Measurements from ENCODE around the gene COL27A1.
"Not testable (repeated sequence)": the region's sequence is repeated elsewhere in the genome, so short reads cannot be mapped to it uniquely, and the experiment has no call there.

COL27A1 gene

DNA sequence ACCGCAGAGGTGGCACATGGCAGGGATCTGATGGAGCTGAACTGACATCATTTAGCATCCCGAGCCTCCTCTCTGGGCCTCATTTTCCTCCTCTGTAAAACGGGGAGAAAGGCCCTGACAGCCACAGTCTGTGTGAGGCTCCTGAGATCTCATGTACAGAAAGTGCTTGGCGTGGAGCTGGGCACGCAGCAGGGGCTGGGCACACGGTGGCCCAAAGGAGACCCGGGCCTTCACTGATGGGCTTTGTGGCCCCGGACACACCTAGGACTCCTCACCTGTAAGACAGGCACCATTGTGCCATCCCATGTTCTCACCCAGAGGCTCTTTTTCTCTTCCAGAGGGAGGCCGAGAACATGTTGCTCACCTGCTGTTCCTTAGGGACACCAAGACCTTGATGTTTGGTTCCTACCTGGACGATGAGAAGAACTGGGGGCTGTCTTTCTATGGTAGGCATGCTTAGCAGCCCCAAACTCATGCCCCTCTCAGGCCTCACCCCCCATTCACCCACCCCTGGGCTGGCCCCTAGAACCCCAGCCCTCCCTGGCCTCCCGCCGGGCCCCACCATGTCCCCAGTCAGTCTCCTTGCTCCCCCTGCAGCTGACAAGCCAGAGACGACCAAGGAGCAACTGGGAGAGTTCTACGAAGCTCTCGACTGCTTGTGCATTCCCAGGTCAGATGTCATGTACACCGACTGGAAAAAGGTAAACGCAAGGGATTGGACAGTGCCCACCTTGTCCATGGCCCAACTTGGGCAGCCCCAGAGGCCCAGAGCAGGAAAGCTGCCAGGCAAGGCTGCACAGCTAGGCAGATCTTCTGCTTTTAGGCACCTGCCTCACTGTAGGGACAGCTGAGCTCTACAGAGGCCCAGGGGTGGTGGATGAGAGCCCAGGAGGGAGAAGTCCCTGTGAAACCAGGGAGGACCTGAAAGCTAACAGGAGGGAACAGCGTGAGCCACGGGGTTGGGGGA, 176.2 kb downstream of the COL27A1 start:
- not testable (repeated sequence) for H3K9me3 ChIP-seq (ENCODE audit: control insufficient read depth in 5 of 5, low read length in 5 of 5); H3K27ac ChIP-seq (ENCODE audit: low read depth, low read length); H3K4me1 ChIP-seq (ENCODE audit: control insufficient read depth in 5 of 5, insufficient read depth in 5 of 5, low read length in 5 of 5); H3K27me3 ChIP-seq (ENCODE audit: control insufficient read depth in 5 of 5, insufficient read depth in 4 of 5, low read length in 5 of 5); H3K9ac ChIP-seq (ENCODE audit: low read length in 5 of 5); H3K4me3 ChIP-seq (ENCODE audit: low read depth in 1 of 5, low read length in 5 of 5)
- peaks cover 0 to 20% (median 17%) of the 10 kb centered on the region in 5 donors for H3K36me3 ChIP-seq (ENCODE audit: control insufficient read depth in 5 of 5, insufficient read depth in 5 of 5, low read length in 5 of 5)

DNA sequence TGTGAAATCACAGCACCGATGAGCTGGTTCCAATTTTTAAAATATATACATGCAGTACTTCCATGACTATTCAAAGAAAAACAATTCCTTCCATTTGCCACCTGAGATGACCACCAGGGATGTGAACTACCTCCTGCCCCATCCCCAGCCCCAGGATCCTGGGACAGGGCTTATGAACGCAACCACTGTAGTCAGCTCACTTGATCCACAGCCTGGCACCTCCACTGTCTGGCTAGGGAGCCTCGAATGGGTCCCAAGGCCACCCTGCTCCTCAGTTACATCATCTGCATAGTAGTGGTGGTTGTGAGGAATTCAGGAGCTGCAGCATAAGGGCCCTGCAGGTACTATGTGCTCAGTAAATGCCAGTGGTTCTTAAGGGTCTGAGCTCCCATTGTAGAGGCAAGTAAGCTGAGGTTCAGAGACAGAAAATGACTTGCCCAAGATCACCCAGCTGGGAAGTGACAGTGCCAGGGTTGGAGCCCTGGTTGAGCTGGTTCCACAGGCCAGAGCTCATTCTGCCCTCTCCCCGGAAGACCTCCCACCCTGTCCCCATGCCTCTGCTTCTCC, 177.2 kb downstream of the COL27A1 start:
- not testable (repeated sequence) for H3K4me3 ChIP-seq (ENCODE audit: low read depth in 1 of 5, low read length in 5 of 5); H3K4me1 ChIP-seq (ENCODE audit: control insufficient read depth in 5 of 5, insufficient read depth in 5 of 5, low read length in 5 of 5); H3K9me3 ChIP-seq (ENCODE audit: control insufficient read depth in 5 of 5, low read length in 5 of 5); H3K27me3 ChIP-seq (ENCODE audit: control insufficient read depth in 5 of 5, insufficient read depth in 4 of 5, low read length in 5 of 5); H3K9ac ChIP-seq (ENCODE audit: low read length in 5 of 5); H3K27ac ChIP-seq (ENCODE audit: low read depth, low read length)
- peaks cover 0 to 29% (median 27%) of the 10 kb centered on the region in 5 donors for H3K36me3 ChIP-seq (ENCODE audit: control insufficient read depth in 5 of 5, insufficient read depth in 5 of 5, low read length in 5 of 5)

DNA sequence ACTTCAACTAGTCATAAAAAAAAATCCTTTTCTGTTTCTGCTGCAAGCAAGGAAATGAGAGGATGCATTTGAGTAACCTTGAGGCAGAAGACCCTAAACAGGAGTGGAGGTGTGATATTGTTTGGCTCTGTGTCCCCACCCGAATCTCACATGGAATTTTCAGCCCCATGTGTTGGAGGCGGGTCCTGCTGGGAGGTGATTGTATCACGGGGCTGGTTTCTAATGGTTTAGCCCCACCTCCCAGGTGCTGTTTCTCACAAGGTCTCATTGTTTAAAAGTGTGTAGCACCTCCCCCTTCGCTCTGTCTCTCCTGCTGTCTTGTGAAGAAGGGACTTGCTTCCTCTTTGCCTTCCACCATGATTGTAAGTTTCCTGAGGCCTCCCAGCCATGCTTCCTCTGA, 178.4 kb downstream of the COL27A1 start:
- H3K36me3 ChIP-seq (ENCODE audit: control insufficient read depth in 5 of 5, insufficient read depth in 5 of 5, low read length in 5 of 5): peaks cover 5 to 41% (median 38%) of the 10 kb centered on the region in 5 donors
- not testable (repeated sequence) for H3K4me1 ChIP-seq (ENCODE audit: control insufficient read depth in 5 of 5, insufficient read depth in 5 of 5, low read length in 5 of 5); H3K9ac ChIP-seq (ENCODE audit: low read length in 5 of 5); H3K4me3 ChIP-seq (ENCODE audit: low read depth in 1 of 5, low read length in 5 of 5); H3K9me3 ChIP-seq (ENCODE audit: control insufficient read depth in 5 of 5, low read length in 5 of 5); H3K27ac ChIP-seq (ENCODE audit: low read depth, low read length); H3K27me3 ChIP-seq (ENCODE audit: control insufficient read depth in 5 of 5, insufficient read depth in 4 of 5, low read length in 5 of 5)

DNA sequence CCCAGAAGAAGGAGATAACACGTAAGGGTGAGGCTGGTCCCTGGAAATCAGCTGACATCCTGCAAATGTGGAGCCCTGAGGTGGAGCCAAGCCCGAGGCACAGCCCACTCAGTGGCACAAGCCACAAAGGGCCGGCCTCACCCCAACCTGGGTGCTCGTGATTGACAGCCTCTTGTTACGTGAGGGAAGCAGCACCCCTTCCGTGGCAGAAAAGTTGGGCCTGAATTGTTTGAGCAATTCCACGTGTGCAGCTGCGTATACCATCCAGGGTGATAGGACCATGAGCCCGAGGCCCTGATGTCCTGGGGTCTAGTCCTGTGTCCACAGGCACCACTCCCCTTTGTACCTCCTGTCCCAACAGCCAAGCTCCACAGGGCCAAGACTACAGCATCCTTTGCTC, 179.2 kb downstream of the COL27A1 start:
- Histone ChIP-seq H3K4me1 (ENCODE audit: control insufficient read depth in 5 of 5, insufficient read depth in 5 of 5, low read length in 5 of 5) (no peaks in the 10 kb centered on the region), H3K27ac (ENCODE audit: low read depth, low read length) (no peak overlapping the region), H3K27me3 (ENCODE audit: control insufficient read depth in 5 of 5, insufficient read depth in 4 of 5, low read length in 5 of 5) (no peaks in the 10 kb centered on the region), H3K36me3 (ENCODE audit: control insufficient read depth in 5 of 5, insufficient read depth in 5 of 5, low read length in 5 of 5) (peaks cover 5 to 48% (median 46%) of the 10 kb centered on the region in 5 donors), H3K4me3 (ENCODE audit: low read depth in 1 of 5, low read length in 5 of 5) (no peak overlapping the region), H3K9ac (ENCODE audit: low read length in 5 of 5) (no peak overlapping the region), H3K9me3 (ENCODE audit: control insufficient read depth in 5 of 5, low read length in 5 of 5) (no peaks in the 10 kb centered on the region)

GRCh38 chr9:114335745-114336144, 180.4 kb downstream of the COL27A1 start:
- Histone ChIP-seq H3K4me3 (ENCODE audit: low read depth in 1 of 5, low read length in 5 of 5) (no peak overlapping the region), H3K9ac (ENCODE audit: low read length in 5 of 5) (no peak overlapping the region), H3K36me3 (ENCODE audit: control insufficient read depth in 5 of 5, insufficient read depth in 5 of 5, low read length in 5 of 5) (peaks cover 5 to 61% (median 58%) of the 10 kb centered on the region in 5 donors), H3K9me3 (ENCODE audit: control insufficient read depth in 5 of 5, low read length in 5 of 5) (no peaks in the 10 kb centered on the region), H3K27ac (ENCODE audit: low read depth, low read length) (no peak overlapping the region), H3K27me3 (ENCODE audit: control insufficient read depth in 5 of 5, insufficient read depth in 4 of 5, low read length in 5 of 5) (no peaks in the 10 kb centered on the region), H3K4me1 (ENCODE audit: control insufficient read depth in 5 of 5, insufficient read depth in 5 of 5, low read length in 5 of 5) (peaks cover 0 to 5% (median 0%) of the 10 kb centered on the region in 5 donors)

DNA sequence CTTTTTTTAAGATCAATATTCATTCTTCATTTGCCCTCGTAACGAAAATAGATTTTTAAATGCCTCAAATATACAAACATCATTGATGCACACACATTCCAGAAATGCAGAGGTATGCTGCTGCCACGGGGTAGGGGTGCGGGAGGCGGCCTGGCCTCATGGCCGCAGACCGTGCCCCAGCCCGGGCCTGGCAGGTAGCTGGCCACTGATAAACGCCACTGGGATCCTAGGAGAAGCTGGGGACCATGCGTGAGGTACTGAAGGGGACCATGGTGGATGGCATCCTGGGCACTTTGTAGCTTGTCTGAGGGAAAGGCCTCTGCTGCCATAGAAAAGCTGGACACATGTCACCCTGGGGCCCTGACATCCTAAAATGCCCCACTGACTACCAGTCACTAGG, 180.8 kb downstream of the COL27A1 start:
- H3K36me3 ChIP-seq (ENCODE audit: control insufficient read depth in 5 of 5, insufficient read depth in 5 of 5, low read length in 5 of 5): peaks cover 5 to 65% (median 62%) of the 10 kb centered on the region in 5 donors
- no peak overlapping the region for H3K27ac ChIP-seq (ENCODE audit: low read depth, low read length)
- no peak overlapping the region for H3K4me3 ChIP-seq (ENCODE audit: low read depth in 1 of 5, low read length in 5 of 5)
- no peaks in the 10 kb centered on the region for H3K27me3 ChIP-seq (ENCODE audit: control insufficient read depth in 5 of 5, insufficient read depth in 4 of 5, low read length in 5 of 5)
- H3K9me3 ChIP-seq (ENCODE audit: control insufficient read depth in 5 of 5, low read length in 5 of 5): no peaks in the 10 kb centered on the region
- peaks cover 0 to 5% (median 0%) of the 10 kb centered on the region in 5 donors for H3K4me1 ChIP-seq (ENCODE audit: control insufficient read depth in 5 of 5, insufficient read depth in 5 of 5, low read length in 5 of 5)
- no peak overlapping the region for H3K9ac ChIP-seq (ENCODE audit: low read length in 5 of 5)

DNA sequence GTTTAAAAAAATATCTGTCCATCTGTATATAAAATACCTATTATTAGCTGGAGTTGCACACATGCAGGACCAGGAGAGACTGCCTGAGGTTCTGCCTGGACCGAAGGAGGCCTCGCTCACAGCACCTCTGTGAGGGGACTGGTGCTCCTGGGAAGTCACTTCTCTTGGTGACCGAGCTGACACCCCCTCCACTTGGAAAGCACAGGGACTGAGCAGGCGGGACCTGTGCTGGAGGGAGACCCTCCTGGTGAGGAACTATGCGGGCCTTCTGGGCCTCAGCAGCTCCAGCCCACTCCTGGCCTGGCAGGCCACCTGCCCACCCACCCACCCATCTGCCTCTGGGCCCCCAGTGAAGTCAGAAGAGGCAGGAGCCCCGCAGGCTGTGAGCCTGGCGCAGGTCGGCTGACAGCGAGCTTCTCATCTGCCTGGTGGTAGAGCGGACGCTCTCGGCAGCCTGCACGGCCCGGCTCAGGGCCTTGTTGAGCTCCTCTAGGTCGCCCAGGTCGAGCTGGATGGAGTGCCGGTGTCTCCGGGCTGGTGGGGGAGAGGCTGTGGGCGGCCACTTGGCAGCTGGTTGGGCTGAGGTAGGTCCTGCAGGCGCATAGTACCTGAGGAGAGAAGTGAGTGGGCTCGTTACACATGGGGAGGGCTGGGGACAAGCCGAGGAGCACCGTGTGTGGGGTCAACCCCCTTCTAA, 181.5 kb downstream of the COL27A1 start:
- peaks cover 0 to 5% (median 0%) of the 10 kb centered on the region in 5 donors for H3K4me1 ChIP-seq (ENCODE audit: control insufficient read depth in 5 of 5, insufficient read depth in 5 of 5, low read length in 5 of 5)
- H3K9ac ChIP-seq (ENCODE audit: low read length in 5 of 5): no peak overlapping the region
- H3K36me3 ChIP-seq (ENCODE audit: control insufficient read depth in 5 of 5, insufficient read depth in 5 of 5, low read length in 5 of 5): peaks cover 5 to 72% (median 69%) of the 10 kb centered on the region in 5 donors
- H3K9me3 ChIP-seq (ENCODE audit: control insufficient read depth in 5 of 5, low read length in 5 of 5): no peaks in the 10 kb centered on the region
- no peak overlapping the region for H3K27ac ChIP-seq (ENCODE audit: low read depth, low read length)
- no peaks in the 10 kb centered on the region for H3K27me3 ChIP-seq (ENCODE audit: control insufficient read depth in 5 of 5, insufficient read depth in 4 of 5, low read length in 5 of 5)
- H3K4me3 ChIP-seq (ENCODE audit: low read depth in 1 of 5, low read length in 5 of 5): no peak overlapping the region

DNA sequence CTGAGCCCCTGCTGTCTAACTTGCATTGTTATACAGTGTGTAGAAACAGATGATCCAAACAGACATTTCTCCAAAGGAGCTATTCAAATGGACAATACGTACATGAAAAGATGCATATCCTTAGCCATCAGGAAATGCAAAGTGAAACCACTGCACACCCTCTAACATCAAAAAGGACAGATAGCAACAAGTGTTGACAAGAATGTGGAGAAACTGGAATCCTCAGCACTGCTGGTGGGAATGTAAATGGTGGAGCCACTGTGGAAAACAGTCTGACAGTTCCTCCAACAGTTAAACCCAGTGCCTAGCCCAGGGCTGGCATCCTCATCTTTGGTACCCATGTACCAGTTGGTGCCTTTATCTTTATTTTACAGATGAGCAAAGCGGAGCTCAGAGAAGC, 182.8 kb downstream of the COL27A1 start:
- Histone ChIP-seq H3K36me3 (ENCODE audit: control insufficient read depth in 5 of 5, insufficient read depth in 5 of 5, low read length in 5 of 5) (peaks cover 8 to 85% (median 82%) of the 10 kb centered on the region in 5 donors), H3K27me3 (ENCODE audit: control insufficient read depth in 5 of 5, insufficient read depth in 4 of 5, low read length in 5 of 5) (no peaks in the 10 kb centered on the region), H3K4me3 (ENCODE audit: low read depth in 1 of 5, low read length in 5 of 5) (no peak overlapping the region), H3K27ac (ENCODE audit: low read depth, low read length) (no peak overlapping the region), H3K9me3 (ENCODE audit: control insufficient read depth in 5 of 5, low read length in 5 of 5) (no peaks in the 10 kb centered on the region), H3K9ac (ENCODE audit: low read length in 5 of 5) (no peak overlapping the region), H3K4me1 (ENCODE audit: control insufficient read depth in 5 of 5, insufficient read depth in 5 of 5, low read length in 5 of 5) (peaks cover 0 to 5% (median 0%) of the 10 kb centered on the region in 5 donors)

DNA sequence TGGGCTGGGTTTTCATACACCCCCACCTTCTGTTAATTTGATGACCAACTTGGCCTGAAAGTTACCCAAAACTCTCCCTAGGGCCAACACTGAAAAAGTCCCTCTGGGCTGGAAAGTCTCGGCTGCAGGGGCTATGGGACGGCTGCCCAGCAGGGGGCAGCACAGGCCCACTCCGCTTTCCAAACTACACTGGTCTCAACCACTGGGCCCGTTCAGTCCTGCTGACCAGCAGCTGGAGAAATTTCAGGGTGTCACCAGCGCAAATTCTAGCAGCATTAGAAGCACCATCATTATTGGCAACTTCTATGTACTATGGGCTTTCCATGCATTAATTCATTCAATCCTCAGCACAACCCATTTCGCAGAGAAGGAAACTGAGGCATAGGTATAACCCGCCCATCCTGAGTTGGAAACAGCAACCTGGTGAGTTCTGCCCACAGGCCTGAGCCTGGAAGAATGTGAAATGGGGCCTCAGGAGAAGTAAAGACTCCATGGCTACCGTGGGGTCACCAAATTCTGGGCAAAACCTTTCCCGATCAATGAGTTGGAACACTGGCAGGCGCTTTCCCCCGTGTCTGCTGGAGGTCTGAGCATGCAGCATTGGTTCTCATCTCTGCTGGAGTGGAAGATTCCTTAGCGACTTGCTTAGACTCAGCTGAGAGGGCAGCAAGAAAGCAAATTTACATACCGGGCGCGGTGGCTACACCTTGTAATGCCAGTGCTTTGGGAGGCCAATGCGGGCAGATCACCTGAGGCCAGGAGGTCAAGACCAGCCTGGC, 184.0 kb downstream of the COL27A1 start:
- H3K9me3 ChIP-seq (ENCODE audit: control insufficient read depth in 5 of 5, low read length in 5 of 5): no peaks in the 10 kb centered on the region
- H3K4me3 ChIP-seq (ENCODE audit: low read depth in 1 of 5, low read length in 5 of 5): no peak overlapping the region
- H3K27me3 ChIP-seq (ENCODE audit: control insufficient read depth in 5 of 5, insufficient read depth in 4 of 5, low read length in 5 of 5): no peaks in the 10 kb centered on the region
- H3K36me3 ChIP-seq (ENCODE audit: control insufficient read depth in 5 of 5, insufficient read depth in 5 of 5, low read length in 5 of 5): peaks cover 12 to 95% (median 92%) of the 10 kb centered on the region in 5 donors
- no peak overlapping the region for H3K27ac ChIP-seq (ENCODE audit: low read depth, low read length)
- H3K4me1 ChIP-seq (ENCODE audit: control insufficient read depth in 5 of 5, insufficient read depth in 5 of 5, low read length in 5 of 5): peaks cover 0 to 5% (median 0%) of the 10 kb centered on the region in 5 donors
- no peak overlapping the region for H3K9ac ChIP-seq (ENCODE audit: low read length in 5 of 5)
